Transverse colon (tissue), 4 donors: ENCODE measurements around the gene F2RL1. TPM values are rescaled to one million over a fixed set of nuclear protein-coding genes. Genes with fewer than 3 reads are reported as not detected.
A peak's percentile ranks its signal among the peaks of the same experiment; 100 is the strongest.
"Not testable (repeated sequence)": the region's sequence is repeated elsewhere in the genome, so short reads cannot be mapped to it uniquely, and the experiment has no call there.

ENCODE experiments used
- DNase-seq: peaks from one replicate; pipeline ENCODE4 v3.0.0-alpha.2; 2019
- H3K27ac ChIP-seq, 4 donors: fragments of 200-600 bp; sonication (generic); 2 replicates each; pipeline ENCODE4 v1.5.1; 2016 to 2018; ENCODE audit warnings: inconsistent platforms in 4 of 4
- H3K27me3 ChIP-seq: fragments of 200-600 bp; sonication (generic); 2 replicates; pipeline ENCODE4 v1.5.1; 2017; ENCODE audit warnings: inconsistent platforms
- H3K36me3 ChIP-seq, 4 donors: fragments of 200-600 bp; sonication (generic); 2 replicates each; pipeline ENCODE4 v1.5.1; 2017 to 2019; ENCODE audit warnings: inconsistent platforms in 4 of 4
- H3K4me1 ChIP-seq, 4 donors: fragments of 200-600 bp; sonication (generic); 2 replicates each; pipeline ENCODE4 v1.5.1; 2017 to 2020; ENCODE audit warnings: inconsistent platforms in 4 of 4
- H3K4me3 ChIP-seq, 4 donors: fragments of 200-600 bp; sonication (generic); 1 replicate in 1 of 4; 2 replicates in 3 of 4; pipeline versions ENCODE4 v1.5.1 to v1.6.1; 2017 to 2019; ENCODE audit warnings: inconsistent platforms in 4 of 4
- H3K9me3 ChIP-seq, 2 donors: fragments of 200-600 bp; sonication (generic); 2 replicates each; pipeline ENCODE4 v1.5.1; 2017 to 2019; ENCODE audit warnings: inconsistent platforms in 2 of 2
- EP300 ChIP-seq: sonication (generic); formaldehyde crosslinking; IDR thresholded peaks from one replicate; pipeline ENCODE4 v1.6.1; 2017; ENCODE audit warnings: antibody characterized with exemption, low read depth
- POLR2A ChIP-seq: fragments of 450-650 bp; IDR thresholded peaks from one replicate; pipeline ENCODE4 v1.6.1; 2016; ENCODE audit warnings: antibody characterized with exemption, mild to moderate bottlenecking, moderate library complexity
- POLR2AphosphoS5 ChIP-seq, 3 donors: sonication (generic); formaldehyde crosslinking; IDR thresholded peaks; one replicate each; pipeline ENCODE4 v1.6.1; 2016; ENCODE audit warnings: antibody characterized with exemption in 3 of 3
- WGBS, 2 donors: methylation state at CpG; one replicate each; pipeline ENCODE4 v1.1.5; 2018; ENCODE audit warnings: low coverage in 1 of 2; 5-methylcytosine and 5-hydroxymethylcytosine counted together
- in situ Hi-C, 4 donors: fragments of 200-750 bp; cut with MboI; loops; one replicate each; pipeline versions ENCODE4 v1.15.0 to v1.15.1; 2017; ENCODE audit warnings: low sequenced_read_pairs in 3 of 4, low pct_ligation_motif_present in 1 of 4, low pct_unique_long_range_greater_than_20kb in 1 of 4
- intact Hi-C: fragments of 100-400 bp; cut with DNase I; formaldehyde crosslinking; loops from one replicate; pipeline ENCODE4 v1.15.1; 2023; ENCODE audit warnings: low total_unique reads
- total RNA-seq, 4 donors: library from RNA; depleted of rRNA; stranded (reverse); fragments of >200 nt; gene quantifications; one replicate each; pipeline ENCODE4 v1.1.0, GENCODE V29; 2016
- TF ChIP-seq, protein P1 (sequence below), 5 experiments: fragments of 200-600 bp in 3 of 5; fragments of 450-650 bp in 2 of 5; sonication (generic) in 3 of 5; IDR thresholded peaks; 1 replicate in 2 of 5; 2 replicates in 3 of 5; pipeline ENCODE4 v1.5.1; 2016 to 2017; ENCODE audit warnings: antibody characterized with exemption in 5 of 5, inconsistent platforms in 3 of 5, mild to moderate bottlenecking in 2 of 5, moderate library complexity in 1 of 5

F2RL1 gene
- total RNA-seq, 4 donors from 2014 or later: 38.8 to 209 (median 92.1) TPM

DNA sequence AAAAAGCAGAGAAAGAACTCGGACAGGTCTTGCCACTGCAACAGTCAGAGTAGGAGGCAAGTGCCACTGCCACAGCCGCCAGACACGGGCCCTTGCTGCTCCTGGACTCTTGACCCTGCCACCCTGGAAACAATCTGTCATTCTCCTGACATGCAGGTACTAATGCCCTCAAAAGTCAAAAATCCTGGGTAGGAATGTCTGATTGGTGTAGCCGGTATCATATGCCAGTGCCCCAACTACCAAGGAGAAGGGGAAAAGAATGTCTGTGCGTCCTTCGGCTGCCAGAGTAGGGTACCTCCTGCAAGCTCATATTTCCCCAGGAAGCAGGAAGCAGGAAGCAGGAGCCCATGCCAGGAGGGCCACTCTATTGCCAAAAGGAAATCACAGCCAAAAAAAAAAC lies 30.5 kb upstream of the F2RL1 start:
- Histone ChIP-seq H3K4me3 (no peak overlapping the region), H3K36me3 (no peaks in the 10 kb centered on the region), H3K27ac (peak overlapping the region; percentile 50 to 67 (median 64)), H3K9me3 (no peaks in the 10 kb centered on the region), H3K27me3 (no peaks in the 10 kb centered on the region), H3K4me1 (peaks cover 0 to 51% (median 6%) of the 10 kb centered on the region in 4 donors)
- DNase-seq: peak; percentile 65
- 59 to 90% methylated on average over 2 to 6 of the region's 6 CpGs for WGBS, 2 donors
- intact Hi-C loops (no loop called here), in situ Hi-C loops (no loop called here)
- TF ChIP-seq POLR2A (peak; percentile 32), EP300 (no peak), POLR2AphosphoS5 (IDR thresholded peaks at IDR 0.05) (peak in 1 of 3 donors; percentile 43)
- TF ChIP-seq, protein P1, sequence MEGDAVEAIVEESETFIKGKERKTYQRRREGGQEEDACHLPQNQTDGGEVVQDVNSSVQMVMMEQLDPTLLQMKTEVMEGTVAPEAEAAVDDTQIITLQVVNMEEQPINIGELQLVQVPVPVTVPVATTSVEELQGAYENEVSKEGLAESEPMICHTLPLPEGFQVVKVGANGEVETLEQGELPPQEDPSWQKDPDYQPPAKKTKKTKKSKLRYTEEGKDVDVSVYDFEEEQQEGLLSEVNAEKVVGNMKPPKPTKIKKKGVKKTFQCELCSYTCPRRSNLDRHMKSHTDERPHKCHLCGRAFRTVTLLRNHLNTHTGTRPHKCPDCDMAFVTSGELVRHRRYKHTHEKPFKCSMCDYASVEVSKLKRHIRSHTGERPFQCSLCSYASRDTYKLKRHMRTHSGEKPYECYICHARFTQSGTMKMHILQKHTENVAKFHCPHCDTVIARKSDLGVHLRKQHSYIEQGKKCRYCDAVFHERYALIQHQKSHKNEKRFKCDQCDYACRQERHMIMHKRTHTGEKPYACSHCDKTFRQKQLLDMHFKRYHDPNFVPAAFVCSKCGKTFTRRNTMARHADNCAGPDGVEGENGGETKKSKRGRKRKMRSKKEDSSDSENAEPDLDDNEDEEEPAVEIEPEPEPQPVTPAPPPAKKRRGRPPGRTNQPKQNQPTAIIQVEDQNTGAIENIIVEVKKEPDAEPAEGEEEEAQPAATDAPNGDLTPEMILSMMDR (IDR thresholded peaks at IDR 0.05): no peak

DNA sequence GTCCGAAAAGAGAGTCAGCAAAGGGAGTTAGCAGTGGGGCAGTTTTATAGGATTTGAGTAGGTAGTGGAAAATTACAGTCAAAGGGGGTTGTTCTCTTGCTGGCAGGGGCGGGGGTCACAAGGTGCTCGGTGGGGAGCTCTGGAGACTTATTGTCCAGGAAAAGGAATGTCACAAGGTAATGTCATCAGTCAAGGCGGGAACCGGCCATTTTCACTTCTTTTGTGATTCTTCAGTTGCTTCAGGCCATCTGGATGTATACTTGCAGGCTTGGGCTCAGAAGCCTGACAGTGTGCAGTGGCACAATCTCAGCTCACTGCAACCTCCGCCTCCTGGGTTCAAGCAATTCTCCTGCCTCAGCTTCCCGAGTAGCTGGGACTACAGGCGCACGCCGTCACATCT lies 29.6 kb upstream of the F2RL1 start:
- Histone ChIP-seq H3K27ac (peak overlapping the region in 1 of 4 donors; percentile 60), H3K4me1 (peaks cover 0 to 51% (median 6%) of the 10 kb centered on the region in 4 donors)
- H3K4me3 ChIP-seq, H3K36me3 ChIP-seq, in situ Hi-C loops, H3K27me3 ChIP-seq, intact Hi-C loops, DNase-seq, H3K9me3 ChIP-seq: not testable (repeated sequence)
- 94 to 100% methylated on average over 1 to 10 of the region's 10 CpGs for WGBS, 2 donors

DNA sequence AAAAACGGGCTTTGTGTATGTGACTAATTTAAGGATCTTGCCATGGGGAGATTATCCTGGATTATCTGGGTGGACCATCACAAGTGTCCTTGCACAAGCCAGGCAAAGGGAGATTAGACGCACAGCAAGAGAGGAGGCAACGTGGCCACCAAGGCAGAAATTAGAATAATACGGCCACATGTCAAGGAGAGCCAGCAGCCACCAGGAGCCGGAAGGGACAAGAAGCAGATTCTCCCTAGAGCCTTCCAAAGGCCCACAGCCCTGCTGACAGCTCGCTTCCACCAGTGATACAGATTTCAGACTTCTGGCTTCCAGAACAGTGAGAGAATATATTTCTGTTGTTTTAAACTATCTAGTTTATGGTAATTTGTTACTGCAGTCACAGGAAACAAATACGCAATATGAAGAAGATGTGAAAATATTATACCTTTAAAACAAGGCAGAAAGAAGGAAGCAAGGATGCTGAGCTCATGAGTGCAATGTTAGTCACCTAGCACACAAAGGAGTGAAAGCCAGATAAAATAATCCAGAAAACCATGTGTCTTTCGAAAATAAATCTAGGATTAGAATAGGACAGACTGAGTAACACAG lies 28.7 kb upstream of the F2RL1 start:
- Histone ChIP-seq H3K9me3 (no peaks in the 10 kb centered on the region), H3K36me3 (no peaks in the 10 kb centered on the region), H3K27me3 (no peaks in the 10 kb centered on the region), H3K4me3 (no peak overlapping the region), H3K4me1 (peaks cover 0 to 44% (median 6%) of the 10 kb centered on the region in 4 donors), H3K27ac (peak overlapping the region; percentile 26 to 64 (median 50))
- DNase-seq: no peak
- intact Hi-C loops (no loop called here), in situ Hi-C loops (no loop called here)
- TF ChIP-seq EP300: no peak
- 80 to 96% methylated on average over 4 to 8 of the region's 8 CpGs for WGBS, 2 donors

DNA sequence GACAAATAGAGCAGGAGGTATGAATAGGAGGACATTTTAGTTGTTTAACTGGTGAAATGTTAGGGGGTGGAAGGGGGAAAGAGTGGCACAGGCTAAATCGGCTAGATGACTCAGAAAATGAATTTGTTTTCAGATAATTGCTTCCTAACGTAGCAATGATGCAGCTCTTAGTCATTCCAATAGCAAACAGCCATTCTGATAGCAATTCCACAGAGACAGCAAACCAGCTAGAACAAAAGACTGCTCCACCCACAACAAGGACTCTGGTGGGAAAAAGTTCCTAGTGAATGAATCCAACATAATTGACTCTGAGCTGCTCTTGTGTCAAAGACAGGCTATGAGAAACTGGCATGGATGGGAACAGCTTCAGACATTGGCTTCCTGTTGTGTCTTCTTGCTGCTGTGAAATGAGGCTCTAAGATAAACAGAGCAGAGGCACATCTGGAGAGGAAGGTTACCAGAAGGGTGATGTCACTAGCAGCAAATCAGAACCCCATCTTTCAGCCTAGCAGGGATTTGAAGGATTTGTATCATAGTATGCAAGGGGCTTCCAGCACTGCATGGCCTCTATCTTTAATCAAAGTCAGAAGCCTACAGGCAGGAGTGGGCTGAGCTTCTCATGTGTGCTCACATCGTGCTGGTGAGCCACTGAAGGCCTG lies 28.1 kb upstream of the F2RL1 start:
- no peaks in the 10 kb centered on the region for H3K9me3 ChIP-seq
- H3K4me1 ChIP-seq: peaks cover 0 to 40% (median 4%) of the 10 kb centered on the region in 4 donors
- no peak overlapping the region for H3K4me3 ChIP-seq
- no peaks in the 10 kb centered on the region for H3K27me3 ChIP-seq
- H3K36me3 ChIP-seq: no peaks in the 10 kb centered on the region
- in situ Hi-C loops (no loop called here), intact Hi-C loops (no loop called here)
- no peak for TF ChIP-seq EP300
- TF ChIP-seq, protein P1 (IDR thresholded peaks at IDR 0.05): no peak
- TF ChIP-seq POLR2AphosphoS5 (IDR thresholded peaks at IDR 0.05): peak in 1 of 3 donors; percentile 22
- TF ChIP-seq POLR2A: no peak
- H3K27ac ChIP-seq: peak overlapping the region; percentile 37 to 64 (median 50)
- WGBS, 2 donors: 25% methylated on average over 2 to 3 of the region's 3 CpGs
- no peak for DNase-seq

DNA sequence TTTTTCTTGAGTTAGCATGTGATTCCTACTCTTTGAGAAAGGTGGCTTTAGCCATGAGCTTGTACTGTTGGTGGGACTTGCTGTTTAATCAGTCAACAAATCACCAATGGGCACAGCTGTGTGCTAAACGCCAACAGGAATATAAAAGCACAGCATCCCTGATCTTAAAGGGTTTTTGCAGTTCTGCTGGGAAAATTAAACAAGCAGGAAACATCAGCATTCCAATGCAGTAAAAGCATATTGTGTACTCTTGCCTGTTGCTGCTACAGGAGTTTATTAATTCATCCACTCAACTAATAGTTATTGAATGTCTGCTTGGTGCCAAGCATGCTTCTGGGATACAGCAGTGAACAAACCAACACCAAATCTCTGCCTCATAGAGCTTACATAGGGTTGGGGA lies 27.4 kb upstream of the F2RL1 start:
- peaks cover 0 to 35% (median 0%) of the 10 kb centered on the region in 4 donors for H3K4me1 ChIP-seq
- intact Hi-C loops: no loop called here
- in situ Hi-C loops: no loop called here
- H3K36me3 ChIP-seq: no peaks in the 10 kb centered on the region
- no peaks in the 10 kb centered on the region for H3K9me3 ChIP-seq
- no peak overlapping the region for H3K4me3 ChIP-seq
- WGBS, 2 donors: 82% methylated on average over 1 of the region's 1 CpG; no CpG with 5 or more reads in 1 of the 2 donors
- H3K27me3 ChIP-seq: no peaks in the 10 kb centered on the region
- TF ChIP-seq POLR2AphosphoS5 (IDR thresholded peaks at IDR 0.05): no peak
- TF ChIP-seq EP300: no peak
- TF ChIP-seq, protein P1 (IDR thresholded peaks at IDR 0.05): no peak
- no peak for TF ChIP-seq POLR2A
- peak overlapping the region; percentile 37 to 64 (median 50) for H3K27ac ChIP-seq
- DNase-seq: no peak
